ENCODE measurements around the gene DHX40.
"Not testable (repeated sequence)": the region's sequence is repeated elsewhere in the genome, so short reads cannot be mapped to it uniquely, and the experiment has no call there.

Gene DHX40

GRCh38 chr17:59542960-59543635 lies 22.3 kb upstream of the DHX40 start:
- TF ChIP-seq SUZ12 (IDR thresholded peaks at IDR 0.05; ENCODE audit: extremely low read depth, insufficient read depth, insufficient read length), result no peak
- no peak for TF ChIP-seq YY1 (IDR thresholded peaks at IDR 0.05; ENCODE audit: insufficient read depth, insufficient read length)
- TF ChIP-seq ZNF274 (IDR thresholded peaks at IDR 0.05; ENCODE audit: low read depth, low read length), result no peak
- no peak overlapping the region for H3K9ac ChIP-seq (ENCODE audit: insufficient read length, low read depth)
- no peaks in the 10 kb centered on the region for H3K27me3 ChIP-seq (ENCODE audit: insufficient read depth, insufficient read length)
- H3K4me1 ChIP-seq (ENCODE audit: insufficient read depth, insufficient read length), result no peaks in the 10 kb centered on the region
- H3K4me3 ChIP-seq (ENCODE audit: insufficient read length, low read depth), result no peak overlapping the region
- H3K36me3 ChIP-seq (ENCODE audit: insufficient read depth, insufficient read length, low read length), result no peaks in the 10 kb centered on the region
- no peak for DNase-seq (ENCODE audit: low read depth, low spot score)
- no peaks in the 10 kb centered on the region for H3K9me3 ChIP-seq (ENCODE audit: insufficient read depth, low read length)

- Histone ChIP-seq H3K36me3 (ENCODE audit: insufficient read depth, insufficient read length, low read length) (no peaks in the 10 kb centered on the region), H3K9ac (ENCODE audit: insufficient read length, low read depth) (no peak overlapping the region), H3K9me3 (ENCODE audit: insufficient read depth, low read length) (no peaks in the 10 kb centered on the region), H3K27me3 (ENCODE audit: insufficient read depth, insufficient read length) (no peaks in the 10 kb centered on the region), H3K4me1 (ENCODE audit: insufficient read depth, insufficient read length) (no peaks in the 10 kb centered on the region), H3K4me3 (ENCODE audit: insufficient read length, low read depth) (no peak overlapping the region)
- TF ChIP-seq SUZ12 (IDR thresholded peaks at IDR 0.05; ENCODE audit: extremely low read depth, insufficient read depth, insufficient read length), result no peak
- no peak for TF ChIP-seq ZNF274 (IDR thresholded peaks at IDR 0.05; ENCODE audit: low read depth, low read length)
- TF ChIP-seq YY1 (IDR thresholded peaks at IDR 0.05; ENCODE audit: insufficient read depth, insufficient read length), result no peak
- DNase-seq (ENCODE audit: low read depth, low spot score), result no peak
Measured at GRCh38 chr17:59545942-59546341, 19.5 kb upstream of the DHX40 start.

DNA sequence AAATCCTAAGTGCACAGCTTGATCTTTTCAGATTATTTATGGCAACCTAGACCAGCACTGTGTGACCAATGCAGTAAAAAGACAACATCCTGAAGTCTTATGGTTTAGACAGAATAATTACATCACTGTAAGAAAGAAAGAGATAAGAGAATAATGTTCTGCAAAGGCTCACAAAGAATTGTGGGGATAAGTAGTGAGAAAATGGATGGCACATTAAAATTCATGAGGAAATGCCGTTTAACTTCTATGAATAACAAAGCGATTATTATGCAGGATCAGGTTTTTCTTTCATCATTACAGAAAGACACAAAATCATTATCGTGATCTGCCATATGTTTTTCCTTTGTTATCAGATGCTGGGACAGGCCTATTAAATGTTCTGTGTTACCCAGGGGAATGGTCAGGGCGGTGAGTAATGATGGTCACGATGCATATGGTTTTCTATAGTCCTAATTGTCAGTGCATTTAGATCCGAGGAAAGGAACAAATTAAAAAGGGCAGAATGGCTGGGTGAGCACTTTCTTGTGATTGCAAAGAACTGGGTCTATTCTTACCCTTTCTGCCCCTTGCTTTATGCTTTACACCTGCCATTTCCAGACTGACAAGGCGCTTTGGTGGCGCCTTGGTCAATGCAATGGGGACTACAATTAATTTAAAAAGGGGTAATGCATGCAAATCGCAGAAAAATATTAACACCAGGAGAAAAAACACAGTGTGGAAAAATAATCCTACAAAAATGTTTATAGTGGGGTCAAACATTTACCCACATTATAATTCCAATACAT lies 18.1 kb upstream of the DHX40 start:
- DNase-seq (ENCODE audit: low read depth, low spot score), result no peak

GRCh38 chr17:59548985-59549384 lies 16.4 kb upstream of the DHX40 start:
- not testable (repeated sequence) for H3K27me3 ChIP-seq (ENCODE audit: insufficient read depth, insufficient read length); H3K36me3 ChIP-seq (ENCODE audit: insufficient read depth, insufficient read length, low read length); DNase-seq (ENCODE audit: low read depth, low spot score); H3K4me1 ChIP-seq (ENCODE audit: insufficient read depth, insufficient read length); H3K9ac ChIP-seq (ENCODE audit: insufficient read length, low read depth); H3K9me3 ChIP-seq (ENCODE audit: insufficient read depth, low read length); H3K4me3 ChIP-seq (ENCODE audit: insufficient read length, low read depth)

More for the DNA sequence above, 18.1 kb upstream of the DHX40 start:
- Histone ChIP-seq H3K4me3 (ENCODE audit: insufficient read length, low read depth) (no peak overlapping the region), H3K9ac (ENCODE audit: insufficient read length, low read depth) (no peak overlapping the region), H3K27me3 (ENCODE audit: insufficient read depth, insufficient read length) (no peaks in the 10 kb centered on the region), H3K9me3 (ENCODE audit: insufficient read depth, low read length) (no peaks in the 10 kb centered on the region), H3K4me1 (ENCODE audit: insufficient read depth, insufficient read length) (no peaks in the 10 kb centered on the region), H3K36me3 (ENCODE audit: insufficient read depth, insufficient read length, low read length) (no peaks in the 10 kb centered on the region)
- no peak for TF ChIP-seq YY1 (IDR thresholded peaks at IDR 0.05; ENCODE audit: insufficient read depth, insufficient read length)
- no peak for TF ChIP-seq ZNF274 (IDR thresholded peaks at IDR 0.05; ENCODE audit: low read depth, low read length)
- TF ChIP-seq SUZ12 (IDR thresholded peaks at IDR 0.05; ENCODE audit: extremely low read depth, insufficient read depth, insufficient read length), result no peak

DNA sequence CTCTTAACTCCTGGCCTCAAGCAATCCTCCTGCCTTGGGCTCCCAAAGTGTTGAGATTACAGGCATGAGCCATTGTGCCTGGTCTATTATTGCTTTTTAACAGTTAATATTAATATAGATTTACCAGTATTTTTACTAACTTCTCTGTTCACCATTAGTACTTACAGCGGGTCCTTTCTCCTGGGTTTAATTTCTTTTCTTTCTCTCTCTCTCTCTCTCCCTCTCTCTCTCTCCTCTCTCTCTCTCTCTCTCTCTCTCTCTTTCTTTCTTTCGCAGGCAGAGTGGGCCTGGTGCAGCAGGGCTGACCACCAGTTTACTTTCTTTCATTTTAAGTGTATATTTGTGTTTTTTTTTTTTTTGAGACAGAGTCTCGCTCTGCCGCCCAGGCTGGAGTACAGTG lies 14.7 kb upstream of the DHX40 start:
- H3K9me3 ChIP-seq (ENCODE audit: insufficient read depth, low read length), result no peaks in the 10 kb centered on the region
- no peaks in the 10 kb centered on the region for H3K4me1 ChIP-seq (ENCODE audit: insufficient read depth, insufficient read length)
- no peak overlapping the region for H3K9ac ChIP-seq (ENCODE audit: insufficient read length, low read depth)
- no peaks in the 10 kb centered on the region for H3K27me3 ChIP-seq (ENCODE audit: insufficient read depth, insufficient read length)
- TF ChIP-seq SUZ12 (IDR thresholded peaks at IDR 0.05; ENCODE audit: extremely low read depth, insufficient read depth, insufficient read length) (no peak), ZNF274 (IDR thresholded peaks at IDR 0.05; ENCODE audit: low read depth, low read length) (no peak), YY1 (IDR thresholded peaks at IDR 0.05; ENCODE audit: insufficient read depth, insufficient read length) (no peak)
- DNase-seq (ENCODE audit: low read depth, low spot score), result no peak
- no peaks in the 10 kb centered on the region for H3K36me3 ChIP-seq (ENCODE audit: insufficient read depth, insufficient read length, low read length)
- H3K4me3 ChIP-seq (ENCODE audit: insufficient read length, low read depth), result no peak overlapping the region

DNA sequence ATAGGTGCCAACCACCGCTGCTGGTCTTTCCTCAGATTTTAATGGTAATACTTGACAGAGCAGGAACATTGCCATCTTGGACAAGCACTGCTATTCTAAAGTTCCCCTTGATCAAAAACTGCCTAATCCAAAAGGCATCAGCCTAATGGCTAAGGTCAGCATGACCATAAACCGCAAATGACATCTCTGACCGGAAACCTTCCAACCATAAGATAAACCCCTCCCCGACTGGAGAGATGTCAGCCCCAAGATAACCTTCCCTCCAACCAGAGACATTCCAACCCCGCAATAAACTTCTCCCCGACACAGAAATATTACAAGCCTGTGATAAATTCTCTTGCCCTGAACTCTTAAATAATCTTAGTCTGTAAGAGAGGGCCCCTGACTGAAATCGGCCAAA lies 7.4 kb upstream of the DHX40 start:
- Histone ChIP-seq H3K9me3 (ENCODE audit: insufficient read depth, low read length) (no peaks in the 10 kb centered on the region), H3K4me3 (ENCODE audit: insufficient read length, low read depth) (no peak overlapping the region), H3K36me3 (ENCODE audit: insufficient read depth, insufficient read length, low read length) (no peaks in the 10 kb centered on the region), H3K4me1 (ENCODE audit: insufficient read depth, insufficient read length) (no peaks in the 10 kb centered on the region), H3K27me3 (ENCODE audit: insufficient read depth, insufficient read length) (no peaks in the 10 kb centered on the region), H3K9ac (ENCODE audit: insufficient read length, low read depth) (no peak overlapping the region)
- DNase-seq (ENCODE audit: low read depth, low spot score), result no peak
- no peak for TF ChIP-seq SUZ12 (IDR thresholded peaks at IDR 0.05; ENCODE audit: extremely low read depth, insufficient read depth, insufficient read length)
- no peak for TF ChIP-seq ZNF274 (IDR thresholded peaks at IDR 0.05; ENCODE audit: low read depth, low read length)
- TF ChIP-seq YY1 (IDR thresholded peaks at IDR 0.05; ENCODE audit: insufficient read depth, insufficient read length), result no peak

- no peak overlapping the region for H3K4me3 ChIP-seq (ENCODE audit: insufficient read length, low read depth)
- DNase-seq (ENCODE audit: low read depth, low spot score), result no peak
Measured at GRCh38 chr17:59558953-59559352, 6.5 kb upstream of the DHX40 start.

More at GRCh38 chr17:59558953-59559352, 6.5 kb upstream of the DHX40 start:
- TF ChIP-seq ZNF274 (IDR thresholded peaks at IDR 0.05; ENCODE audit: low read depth, low read length) (no peak), SUZ12 (IDR thresholded peaks at IDR 0.05; ENCODE audit: extremely low read depth, insufficient read depth, insufficient read length) (no peak), YY1 (IDR thresholded peaks at IDR 0.05; ENCODE audit: insufficient read depth, insufficient read length) (no peak)
- Histone ChIP-seq H3K4me1 (ENCODE audit: insufficient read depth, insufficient read length) (no peaks in the 10 kb centered on the region), H3K27me3 (ENCODE audit: insufficient read depth, insufficient read length) (no peaks in the 10 kb centered on the region), H3K36me3 (ENCODE audit: insufficient read depth, insufficient read length, low read length) (no peaks in the 10 kb centered on the region), H3K9me3 (ENCODE audit: insufficient read depth, low read length) (no peaks in the 10 kb centered on the region), H3K9ac (ENCODE audit: insufficient read length, low read depth) (no peak overlapping the region)
